ENCODE data around the gene PIKFYVE.

PIKFYVE gene

DNA sequence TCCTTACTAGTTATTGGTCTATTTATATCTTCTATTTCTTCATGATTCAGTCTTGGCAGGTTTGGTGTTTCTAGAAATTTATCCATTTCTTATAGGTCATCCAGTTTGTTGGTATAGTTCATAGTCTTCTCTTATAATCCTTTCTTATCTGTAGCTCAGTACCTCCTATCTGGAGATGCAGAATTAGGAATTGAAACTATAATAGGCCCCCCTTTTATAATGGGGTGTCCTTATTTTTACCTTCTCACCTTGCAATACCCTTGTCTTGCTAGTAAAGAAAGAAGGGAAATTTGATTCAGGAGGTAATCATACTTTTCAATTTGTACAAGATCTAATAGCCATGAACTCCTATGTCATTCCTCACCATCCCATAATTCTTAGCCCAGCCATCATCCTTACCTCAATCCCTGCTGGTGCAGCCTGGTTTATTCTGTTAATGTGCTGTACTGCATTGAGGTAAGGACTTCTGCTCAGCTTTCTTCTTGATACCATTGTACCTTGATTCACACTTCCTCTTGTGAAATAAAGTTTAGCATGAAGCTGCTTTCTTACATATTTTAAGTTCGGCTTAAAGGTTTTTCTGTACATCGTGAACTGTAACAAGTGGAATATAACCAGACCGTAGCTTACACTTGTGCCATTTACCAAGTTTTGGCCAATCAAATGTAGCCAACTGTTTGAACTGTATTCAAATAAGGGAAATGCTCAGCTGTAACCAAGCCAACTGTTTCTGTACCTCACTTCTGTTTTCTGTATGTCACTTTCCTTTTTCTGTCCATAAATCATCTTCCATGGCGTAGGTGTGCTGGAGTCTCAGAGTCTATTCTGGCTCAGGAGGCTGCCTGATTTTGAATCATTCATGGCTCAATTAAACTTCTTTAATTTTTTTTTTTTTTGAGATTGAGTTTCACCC is 100.4 kb downstream of the PIKFYVE start:
- Histone ChIP-seq H3K9me3 (ENCODE audit: insufficient read depth, low read depth, low read length) (no peaks in the 10 kb centered on the region), H3K27me3 (ENCODE audit: insufficient read depth, low read length) (no peaks in the 10 kb centered on the region), H4K12ac (ENCODE audit: low read depth, low read length) (no peak overlapping the region), H3K79me2 (ENCODE audit: control insufficient read depth, insufficient read depth, low read length, poor library complexity) (no peaks in the 10 kb centered on the region), H3K4me1 (ENCODE audit: control insufficient read depth in 1 of 2, insufficient read depth in 2 of 2, low read length in 2 of 2) (no peaks in the 10 kb centered on the region), H3K79me1 (ENCODE audit: low read length) (no peaks in the 10 kb centered on the region), H3K9ac (ENCODE audit: low read length) (no peak overlapping the region), H2AK5ac (ENCODE audit: low read length) (no peak overlapping the region), H3K4me2 (ENCODE audit: low read length) (no peak overlapping the region), H3K4ac (ENCODE audit: low read depth, low read length) (no peak overlapping the region), H3K23ac (ENCODE audit: low read length) (no peak overlapping the region), H3K18ac (ENCODE audit: low read length) (no peak overlapping the region), H3K14ac (ENCODE audit: low read length) (no peak overlapping the region), H3K4me3 (ENCODE audit: low read depth, low read length) (no peak overlapping the region), H4K91ac (ENCODE audit: low read depth, low read length) (no peak overlapping the region), H2BK5ac (ENCODE audit: low read depth, low read length, poor library complexity) (no peak overlapping the region), H4K8ac (ENCODE audit: low read depth, low read length) (no peak overlapping the region), H3K27ac (ENCODE audit: low read depth, low read length) (no peak overlapping the region), H3K36me3 (ENCODE audit: control insufficient read depth in 1 of 2, insufficient read depth in 2 of 2, low read length in 2 of 2) (no peaks in the 10 kb centered on the region), H2BK12ac (ENCODE audit: low read length) (no peak overlapping the region), H2BK120ac (ENCODE audit: insufficient read depth, low read length, poor library complexity) (no peak overlapping the region), H2AFZ (ENCODE audit: insufficient read depth, low read length, poor library complexity) (no peak overlapping the region)
- WGBS (ENCODE audit: extremely low coverage, insufficient coverage, insufficient read length): no CpG with 5 or more reads among the region's 4 CpGs
- DNase-seq: no peak

DNA sequence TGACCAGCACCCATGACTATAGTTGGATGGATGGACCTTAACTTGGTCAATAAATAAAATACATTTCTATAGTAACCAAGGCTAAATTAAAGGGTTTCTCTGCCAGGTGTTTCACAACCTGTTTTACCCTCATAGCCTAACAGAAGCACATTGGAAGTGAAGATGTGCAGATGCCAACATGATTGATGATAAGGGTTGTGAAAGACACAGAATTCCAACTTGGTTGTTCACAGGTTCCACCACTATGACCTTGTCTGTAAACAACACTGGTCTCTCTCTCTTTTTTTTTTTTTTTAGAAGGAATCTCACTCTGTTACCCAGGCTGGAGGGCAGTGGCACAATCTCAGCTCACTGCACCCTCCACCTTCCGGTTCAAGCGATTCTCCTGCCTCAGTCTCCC is 103.0 kb downstream of the PIKFYVE start:
- no peaks in the 10 kb centered on the region for H3K27me3 ChIP-seq (ENCODE audit: insufficient read depth, low read length)
- H4K8ac ChIP-seq (ENCODE audit: low read depth, low read length): no peak overlapping the region
- WGBS (ENCODE audit: extremely low coverage, insufficient coverage, insufficient read length): no CpG with 5 or more reads among the region's 2 CpGs
- H3K27ac ChIP-seq (ENCODE audit: low read depth, low read length): no peak overlapping the region
- no peak overlapping the region for H2AK5ac ChIP-seq (ENCODE audit: low read length)
- H3K36me3 ChIP-seq (ENCODE audit: control insufficient read depth in 1 of 2, insufficient read depth in 2 of 2, low read length in 2 of 2): no peaks in the 10 kb centered on the region
- no peak overlapping the region for H3K4me2 ChIP-seq (ENCODE audit: low read length)
- H3K14ac ChIP-seq (ENCODE audit: low read length): no peak overlapping the region
- H3K79me1 ChIP-seq (ENCODE audit: low read length): no peaks in the 10 kb centered on the region
- H3K23ac ChIP-seq (ENCODE audit: low read length): no peak overlapping the region
- H3K4ac ChIP-seq (ENCODE audit: low read depth, low read length): no peak overlapping the region
- H3K9me3 ChIP-seq (ENCODE audit: insufficient read depth, low read depth, low read length): no peaks in the 10 kb centered on the region
- no peak overlapping the region for H3K9ac ChIP-seq (ENCODE audit: low read length)
- H2BK12ac ChIP-seq (ENCODE audit: low read length): no peak overlapping the region
- H3K79me2 ChIP-seq (ENCODE audit: control insufficient read depth, insufficient read depth, low read length, poor library complexity): no peaks in the 10 kb centered on the region
- H3K4me1 ChIP-seq (ENCODE audit: control insufficient read depth in 1 of 2, insufficient read depth in 2 of 2, low read length in 2 of 2): no peaks in the 10 kb centered on the region
- H3K4me3 ChIP-seq (ENCODE audit: low read depth, low read length): no peak overlapping the region
- peak; percentile 76 to 94 for DNase-seq
- no peak overlapping the region for H4K91ac ChIP-seq (ENCODE audit: low read depth, low read length)
- H2BK120ac ChIP-seq (ENCODE audit: insufficient read depth, low read length, poor library complexity): no peak overlapping the region
- no peak overlapping the region for H3K18ac ChIP-seq (ENCODE audit: low read length)
- H2BK5ac ChIP-seq (ENCODE audit: low read depth, low read length, poor library complexity): no peak overlapping the region
- H2AFZ ChIP-seq (ENCODE audit: insufficient read depth, low read length, poor library complexity): no peak overlapping the region
- no peak overlapping the region for H4K12ac ChIP-seq (ENCODE audit: low read depth, low read length)

DNA sequence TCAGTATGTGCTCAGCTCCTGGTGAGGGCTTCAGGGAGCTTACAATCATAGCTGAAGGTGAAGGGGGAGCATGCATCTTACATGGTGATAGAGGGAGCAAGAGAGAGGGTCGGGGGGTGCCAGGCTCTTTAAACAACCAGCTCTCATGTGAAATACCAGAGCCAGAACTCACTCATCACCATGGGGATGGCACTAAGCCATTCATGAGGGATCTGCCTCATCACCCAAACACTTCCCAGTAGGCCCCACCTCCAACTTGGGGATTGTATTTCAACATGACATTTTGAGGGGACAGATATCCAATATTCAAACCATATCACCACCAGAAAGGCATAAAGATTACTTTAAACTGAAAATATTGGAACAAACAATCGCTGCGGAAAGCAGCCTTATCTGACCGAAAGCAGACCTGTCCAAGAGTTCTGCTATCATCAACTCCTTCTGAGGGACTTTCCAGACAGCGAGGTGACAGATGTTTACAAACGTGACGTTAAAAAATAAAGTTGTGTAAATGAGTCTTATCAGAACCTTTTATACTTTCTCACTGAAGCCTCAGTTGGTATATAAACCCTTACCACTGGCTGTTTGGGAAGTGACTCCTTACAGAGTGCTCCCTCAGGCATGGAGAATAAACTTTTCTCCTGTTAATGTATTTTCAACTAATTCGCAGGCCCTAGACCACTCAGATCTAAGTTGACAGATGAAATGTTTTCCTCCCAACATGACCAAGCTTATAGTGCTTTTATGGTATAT is 105.0 kb downstream of the PIKFYVE start:
- no peak overlapping the region for H3K27ac ChIP-seq (ENCODE audit: low read depth, low read length)
- H3K36me3 ChIP-seq (ENCODE audit: control insufficient read depth in 1 of 2, insufficient read depth in 2 of 2, low read length in 2 of 2): no peaks in the 10 kb centered on the region
- H2AK5ac ChIP-seq (ENCODE audit: low read length): no peak overlapping the region
- H2BK5ac ChIP-seq (ENCODE audit: low read depth, low read length, poor library complexity): no peak overlapping the region
- H3K14ac ChIP-seq (ENCODE audit: low read length): no peak overlapping the region
- WGBS (ENCODE audit: extremely low coverage, insufficient coverage, insufficient read length): no CpG with 5 or more reads among the region's 8 CpGs
- no peak overlapping the region for H3K18ac ChIP-seq (ENCODE audit: low read length)
- H2AFZ ChIP-seq (ENCODE audit: insufficient read depth, low read length, poor library complexity): no peak overlapping the region
- no peaks in the 10 kb centered on the region for H3K79me2 ChIP-seq (ENCODE audit: control insufficient read depth, insufficient read depth, low read length, poor library complexity)
- H2BK120ac ChIP-seq (ENCODE audit: insufficient read depth, low read length, poor library complexity): no peak overlapping the region
- no peaks in the 10 kb centered on the region for H3K27me3 ChIP-seq (ENCODE audit: insufficient read depth, low read length)
- no peak for DNase-seq
- no peak overlapping the region for H3K4me3 ChIP-seq (ENCODE audit: low read depth, low read length)
- no peaks in the 10 kb centered on the region for H3K4me1 ChIP-seq (ENCODE audit: control insufficient read depth in 1 of 2, insufficient read depth in 2 of 2, low read length in 2 of 2)
- no peak overlapping the region for H4K8ac ChIP-seq (ENCODE audit: low read depth, low read length)
- H4K91ac ChIP-seq (ENCODE audit: low read depth, low read length): no peak overlapping the region
- no peak overlapping the region for H4K12ac ChIP-seq (ENCODE audit: low read depth, low read length)
- no peak overlapping the region for H3K4me2 ChIP-seq (ENCODE audit: low read length)
- H3K9ac ChIP-seq (ENCODE audit: low read length): no peak overlapping the region
- no peak overlapping the region for H3K23ac ChIP-seq (ENCODE audit: low read length)
- H2BK12ac ChIP-seq (ENCODE audit: low read length): no peak overlapping the region
- no peaks in the 10 kb centered on the region for H3K79me1 ChIP-seq (ENCODE audit: low read length)
- H3K4ac ChIP-seq (ENCODE audit: low read depth, low read length): no peak overlapping the region
- no peaks in the 10 kb centered on the region for H3K9me3 ChIP-seq (ENCODE audit: insufficient read depth, low read depth, low read length)

DNA sequence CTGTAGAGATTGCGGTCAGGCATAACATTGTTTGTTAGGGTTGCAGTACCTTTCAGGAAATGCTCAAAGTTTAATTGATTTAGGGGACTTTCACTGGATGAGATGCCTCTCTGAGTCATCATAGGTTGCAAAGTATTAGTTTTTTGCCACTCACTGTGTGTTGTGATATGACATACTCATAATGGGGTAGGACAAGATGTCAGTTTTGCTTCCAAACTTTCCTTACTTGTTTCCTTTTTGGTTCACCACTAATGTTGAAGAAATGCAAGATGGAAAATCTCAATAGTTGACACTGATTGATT is 105.5 kb downstream of the PIKFYVE start:
- Histone ChIP-seq H3K4ac (ENCODE audit: low read depth, low read length) (no peak overlapping the region), H2BK120ac (ENCODE audit: insufficient read depth, low read length, poor library complexity) (no peak overlapping the region), H3K27me3 (ENCODE audit: insufficient read depth, low read length) (no peaks in the 10 kb centered on the region), H3K18ac (ENCODE audit: low read length) (no peak overlapping the region), H2AFZ (ENCODE audit: insufficient read depth, low read length, poor library complexity) (no peak overlapping the region), H3K9ac (ENCODE audit: low read length) (no peak overlapping the region), H3K4me2 (ENCODE audit: low read length) (no peak overlapping the region), H3K9me3 (ENCODE audit: insufficient read depth, low read depth, low read length) (no peaks in the 10 kb centered on the region), H2BK12ac (ENCODE audit: low read length) (no peak overlapping the region), H3K36me3 (ENCODE audit: control insufficient read depth in 1 of 2, insufficient read depth in 2 of 2, low read length in 2 of 2) (no peaks in the 10 kb centered on the region), H3K79me2 (ENCODE audit: control insufficient read depth, insufficient read depth, low read length, poor library complexity) (no peaks in the 10 kb centered on the region), H3K27ac (ENCODE audit: low read depth, low read length) (no peak overlapping the region), H4K8ac (ENCODE audit: low read depth, low read length) (no peak overlapping the region), H4K12ac (ENCODE audit: low read depth, low read length) (no peak overlapping the region), H3K14ac (ENCODE audit: low read length) (no peak overlapping the region), H3K4me1 (ENCODE audit: control insufficient read depth in 1 of 2, insufficient read depth in 2 of 2, low read length in 2 of 2) (no peaks in the 10 kb centered on the region), H4K91ac (ENCODE audit: low read depth, low read length) (no peak overlapping the region), H3K23ac (ENCODE audit: low read length) (no peak overlapping the region), H2BK5ac (ENCODE audit: low read depth, low read length, poor library complexity) (no peak overlapping the region), H3K4me3 (ENCODE audit: low read depth, low read length) (no peak overlapping the region), H2AK5ac (ENCODE audit: low read length) (no peak overlapping the region), H3K79me1 (ENCODE audit: low read length) (no peaks in the 10 kb centered on the region)
- no CpG with 5 or more reads among the region's 1 CpG for WGBS (ENCODE audit: extremely low coverage, insufficient coverage, insufficient read length)
- DNase-seq: no peak
